ENCODE data around the gene HIF3A.

HIF3A gene

GRCh38 chr19:46385636-46386035, 88.8 kb downstream of the HIF3A start:
- DNase-seq, result no peak

GRCh38 chr19:46386151-46386550, 89.3 kb downstream of the HIF3A start:
- DNase-seq, result no peak

GRCh38 chr19:46386996-46387712, 90.3 kb downstream of the HIF3A start:
- no peak for DNase-seq

GRCh38 chr19:46387713-46388130, 90.9 kb downstream of the HIF3A start:
- DNase-seq, result no peak

- DNase-seq, result no peak
Observed at GRCh38 chr19:46388311-46389095, 91.7 kb downstream of the HIF3A start.

- no peak for DNase-seq
Observed at GRCh38 chr19:46390121-46390858, 93.4 kb downstream of the HIF3A start.

- DNase-seq, result no peak
Observed at GRCh38 chr19:46390866-46391265, 94.0 kb downstream of the HIF3A start.

- no peak for DNase-seq
Observed at GRCh38 chr19:46391296-46392251, 94.7 kb downstream of the HIF3A start.

- no peak for DNase-seq
Observed at GRCh38 chr19:46392252-46392801, 95.5 kb downstream of the HIF3A start.

GRCh38 chr19:46392837-46393236, 96.0 kb downstream of the HIF3A start:
- no peak for DNase-seq
